ENCODE measurements around the gene KLHDC7B.

Gene KLHDC7B

DNA sequence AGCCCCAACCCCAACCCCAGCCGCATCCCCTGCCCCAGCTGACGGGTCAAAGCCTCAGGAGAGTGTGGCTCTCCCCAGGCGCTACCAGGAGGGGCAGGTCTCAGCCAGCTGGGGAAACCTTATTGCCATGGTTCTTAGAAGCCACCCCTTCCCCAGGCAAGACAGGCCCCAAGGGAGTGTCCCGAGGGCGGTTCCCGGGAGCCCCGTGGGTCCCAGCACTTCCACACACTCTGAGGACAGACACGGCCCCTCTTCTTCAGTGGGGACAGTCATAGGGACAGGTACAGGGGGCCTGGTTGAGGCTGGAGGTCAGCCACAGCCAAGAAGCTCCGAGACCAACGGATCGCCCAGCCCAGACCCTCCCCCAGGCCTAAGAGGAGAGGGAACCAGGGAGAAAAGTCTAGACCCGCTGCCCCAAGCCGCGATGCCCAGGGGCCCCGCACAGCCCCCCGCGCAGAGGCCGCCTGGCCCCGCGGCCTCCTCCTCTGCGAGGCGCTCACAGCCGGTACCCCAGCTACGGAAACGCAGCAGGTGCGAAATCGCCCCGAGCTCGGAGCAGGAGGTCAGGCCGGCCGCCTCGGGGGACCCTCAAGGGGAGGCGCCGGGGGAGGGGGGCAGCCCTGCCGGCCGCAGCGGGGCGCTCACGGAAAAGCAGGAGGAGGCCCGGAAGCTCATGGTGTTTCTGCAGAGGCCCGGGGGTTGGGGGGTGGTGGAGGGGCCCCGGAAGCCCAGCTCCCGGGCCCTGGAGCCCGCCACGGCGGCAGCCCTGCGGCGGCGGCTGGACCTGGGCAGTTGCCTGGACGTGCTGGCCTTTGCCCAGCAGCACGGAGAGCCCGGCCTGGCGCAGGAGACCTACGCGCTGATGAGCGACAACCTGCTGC, 2.6 kb downstream of the KLHDC7B start:
- no peak for DNase-seq (ENCODE audit: low spot score)

DNA sequence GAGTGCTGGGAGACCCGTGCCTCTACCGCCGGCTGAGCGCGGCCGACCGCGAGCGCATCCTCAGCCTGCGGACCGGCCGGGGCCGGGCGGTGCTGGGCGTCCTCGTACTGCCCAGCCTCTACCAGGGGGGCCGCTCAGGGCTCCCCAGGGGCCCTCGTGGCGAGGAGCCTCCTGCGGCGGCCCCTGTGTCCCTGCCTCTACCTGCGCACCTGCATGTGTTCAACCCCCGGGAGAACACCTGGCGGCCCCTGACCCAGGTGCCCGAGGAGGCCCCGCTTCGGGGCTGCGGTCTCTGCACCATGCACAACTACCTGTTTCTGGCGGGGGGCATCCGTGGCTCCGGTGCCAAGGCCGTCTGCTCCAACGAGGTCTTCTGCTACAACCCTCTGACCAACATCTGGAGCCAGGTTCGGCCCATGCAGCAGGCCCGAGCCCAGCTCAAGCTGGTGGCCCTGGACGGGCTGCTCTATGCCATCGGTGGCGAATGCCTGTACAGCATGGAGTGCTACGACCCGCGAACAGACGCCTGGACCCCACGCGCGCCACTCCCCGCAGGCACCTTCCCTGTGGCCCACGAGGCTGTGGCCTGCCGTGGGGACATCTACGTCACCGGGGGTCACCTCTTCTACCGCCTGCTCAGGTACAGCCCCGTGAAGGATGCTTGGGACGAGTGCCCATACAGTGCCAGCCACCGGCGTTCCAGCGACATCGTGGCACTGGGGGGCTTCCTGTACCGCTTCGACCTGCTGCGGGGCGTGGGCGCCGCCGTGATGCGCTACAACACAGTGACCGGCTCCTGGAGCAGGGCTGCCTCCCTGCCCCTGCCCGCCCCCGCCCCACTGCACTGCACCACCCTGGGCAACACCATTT, 3.5 kb downstream of the KLHDC7B start:
- DNase-seq (ENCODE audit: low spot score): no peak

GRCh38 chr22:50550395-50550794, 4.7 kb downstream of the KLHDC7B start:
- DNase-seq (ENCODE audit: low spot score): no peak

DNA sequence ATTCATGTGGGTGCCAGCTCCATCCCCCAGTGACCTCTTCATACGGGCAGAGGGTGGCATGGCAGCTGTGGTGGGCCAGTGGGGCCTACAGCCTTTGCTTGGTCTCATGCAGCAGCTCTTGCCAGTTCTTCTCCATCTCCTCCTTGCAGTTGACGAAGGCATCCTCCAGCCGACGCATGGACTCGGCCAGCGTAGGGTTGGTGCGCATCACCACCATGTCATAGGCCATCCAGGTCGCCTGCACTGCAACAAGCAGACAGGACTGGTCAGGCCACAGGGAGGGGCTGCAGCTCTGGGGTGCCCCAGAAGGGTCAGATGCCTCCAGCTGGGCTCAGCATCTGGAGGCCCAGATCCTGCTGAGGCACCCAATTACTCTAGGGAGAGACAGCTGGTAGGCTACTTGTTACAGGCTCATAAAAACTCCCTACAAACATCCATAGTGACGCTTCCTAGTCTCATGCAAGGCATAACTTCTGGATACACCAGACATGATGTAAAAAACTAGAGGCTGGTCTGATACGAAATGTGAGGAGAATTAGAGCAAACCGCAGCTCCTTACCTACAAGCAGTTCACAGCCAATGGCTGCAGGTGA, 5.6 kb downstream of the KLHDC7B start:
- DNase-seq (ENCODE audit: low spot score): no peak

DNA sequence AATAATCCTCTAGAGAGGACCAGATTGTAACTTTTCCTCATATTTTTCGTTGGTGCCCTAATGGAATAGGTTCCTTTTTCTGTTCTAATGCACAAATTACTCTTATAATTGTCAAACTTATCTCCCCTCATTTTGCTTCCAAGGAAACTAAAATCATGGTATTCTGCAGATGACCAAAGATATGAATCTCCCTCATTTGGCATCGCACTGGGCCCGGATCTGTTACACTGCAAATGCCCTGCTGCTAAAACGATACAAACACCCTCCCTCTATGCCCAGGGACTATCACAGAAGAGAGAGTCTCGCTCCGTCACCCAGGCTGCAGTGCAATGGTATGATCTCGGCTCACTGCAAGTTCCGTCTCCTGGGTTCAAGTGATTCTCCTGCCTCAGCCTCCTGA, 7.6 kb downstream of the KLHDC7B start:
- no peak for DNase-seq (ENCODE audit: low spot score)

- no peak for DNase-seq (ENCODE audit: low spot score)
Measured at GRCh38 chr22:50556703-50557102, 11.0 kb downstream of the KLHDC7B start.

DNA sequence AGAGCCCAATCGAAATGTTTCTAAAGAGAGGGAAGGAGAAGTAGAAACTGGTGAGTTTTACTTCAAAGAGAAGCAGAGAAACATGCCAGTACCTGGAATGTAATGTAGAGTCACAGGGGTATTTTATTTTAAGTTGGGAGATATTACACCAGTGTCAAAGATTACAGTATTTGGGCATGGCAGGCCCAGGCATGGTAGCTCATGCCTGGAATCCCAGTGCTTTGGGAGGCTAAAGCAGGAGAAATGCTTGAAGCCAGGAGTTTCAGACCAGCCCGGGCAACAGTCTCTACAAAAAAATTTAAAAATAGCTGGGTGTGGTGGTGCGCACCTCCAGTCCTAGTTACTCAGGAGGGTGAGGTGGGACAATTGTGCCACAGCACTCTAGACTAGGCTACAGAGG, 14.3 kb downstream of the KLHDC7B start:
- no peak for DNase-seq (ENCODE audit: low spot score)

DNA sequence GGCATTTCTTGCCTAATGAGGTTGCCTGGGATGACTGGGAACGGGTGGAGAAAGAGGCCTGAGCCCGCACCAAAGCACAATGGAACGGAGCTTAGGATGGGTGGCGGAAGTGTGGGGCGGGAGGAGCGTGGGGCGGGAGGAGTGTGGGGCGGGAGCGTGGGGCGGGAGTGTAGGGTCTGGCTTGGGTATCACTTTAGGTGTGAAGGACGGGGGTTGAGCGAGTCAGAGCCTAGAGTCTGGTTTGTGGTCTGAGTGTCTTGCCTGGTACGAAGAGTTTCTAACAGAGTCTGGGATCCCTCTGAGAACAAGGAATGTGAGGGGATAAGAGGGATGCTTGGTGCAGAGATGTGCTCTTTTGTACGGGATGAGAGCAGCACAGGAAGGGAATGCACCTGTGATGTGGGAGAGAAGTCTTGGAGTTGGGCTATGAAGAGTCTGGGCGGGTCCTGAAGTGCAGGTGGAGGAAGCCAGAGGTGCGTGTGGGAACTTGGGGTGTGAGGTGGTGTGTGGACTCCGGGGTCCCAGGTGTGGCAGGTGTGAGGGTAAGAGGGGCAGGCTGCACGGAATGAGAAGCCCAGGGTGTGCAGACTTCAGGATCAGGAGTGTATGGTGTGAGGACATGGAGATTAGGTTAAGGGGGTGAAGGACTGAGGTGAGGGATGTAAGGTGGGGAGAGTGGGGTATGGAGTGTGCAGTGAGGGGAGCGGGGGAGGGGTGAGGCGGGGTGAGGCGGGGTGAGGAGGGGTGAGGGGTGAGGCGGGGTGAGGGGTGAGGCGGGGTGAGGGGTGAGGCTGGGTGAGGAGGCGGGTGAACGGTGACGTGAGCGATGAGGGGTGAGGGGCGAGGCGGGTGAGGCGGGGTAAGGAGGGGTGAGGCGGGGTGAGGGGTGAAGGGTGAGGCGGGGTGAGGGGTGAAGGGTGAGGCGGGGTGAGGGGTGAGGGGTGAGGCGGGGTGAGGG, 16.0 kb downstream of the KLHDC7B start:
- DNase-seq (ENCODE audit: low spot score): no peak

GRCh38 chr22:50562523-50563412, 17.1 kb downstream of the KLHDC7B start, which contains the start of gene SYCE3:
Gene SYCE3 (minus strand): TSS chr22:50562919. CDS start chr22:50556405, 6,514 bp downstream.
- peak; percentile 95 for DNase-seq (ENCODE audit: low spot score)

DNA sequence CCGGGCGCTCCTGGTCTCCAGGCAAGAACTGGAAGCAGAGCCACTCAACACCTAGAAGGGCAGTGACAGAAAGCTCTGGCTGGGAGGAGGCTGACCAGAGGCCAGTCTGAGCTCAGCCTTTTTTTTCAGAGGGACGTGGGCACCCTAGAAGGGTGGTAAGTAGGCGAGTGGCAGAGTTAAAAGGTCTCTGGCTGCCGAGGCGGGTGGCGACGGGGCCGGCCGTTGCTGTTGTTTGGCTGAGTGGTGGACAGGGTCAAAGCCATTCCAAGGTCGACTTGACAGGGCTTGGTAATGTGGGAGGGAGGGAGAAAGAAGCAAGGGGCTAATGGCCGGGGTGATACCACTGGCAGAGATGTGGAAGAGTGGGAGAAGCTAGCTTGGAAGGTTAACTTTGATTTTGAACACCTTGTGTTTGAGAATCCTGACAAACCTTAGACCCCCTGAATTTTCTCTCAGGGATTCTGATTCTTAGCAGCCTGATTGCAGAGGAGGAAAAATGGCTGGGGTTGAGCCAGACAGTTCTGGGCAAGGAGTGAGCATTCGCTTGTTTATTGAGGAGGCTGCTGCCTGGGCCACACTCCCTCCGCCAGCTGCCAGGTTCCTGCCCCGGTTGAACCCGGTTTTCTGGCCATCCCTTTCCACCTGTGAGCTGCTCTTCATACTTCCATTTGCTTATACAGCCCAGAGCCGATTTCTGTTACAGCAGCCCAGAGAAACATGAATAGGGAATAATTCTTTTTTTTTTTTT, 17.9 kb downstream of the KLHDC7B start:
- no peak for DNase-seq (ENCODE audit: low spot score)

GRCh38 chr22:50564289-50564688, 18.6 kb downstream of the KLHDC7B start:
- no peak for DNase-seq (ENCODE audit: low spot score)

DNA sequence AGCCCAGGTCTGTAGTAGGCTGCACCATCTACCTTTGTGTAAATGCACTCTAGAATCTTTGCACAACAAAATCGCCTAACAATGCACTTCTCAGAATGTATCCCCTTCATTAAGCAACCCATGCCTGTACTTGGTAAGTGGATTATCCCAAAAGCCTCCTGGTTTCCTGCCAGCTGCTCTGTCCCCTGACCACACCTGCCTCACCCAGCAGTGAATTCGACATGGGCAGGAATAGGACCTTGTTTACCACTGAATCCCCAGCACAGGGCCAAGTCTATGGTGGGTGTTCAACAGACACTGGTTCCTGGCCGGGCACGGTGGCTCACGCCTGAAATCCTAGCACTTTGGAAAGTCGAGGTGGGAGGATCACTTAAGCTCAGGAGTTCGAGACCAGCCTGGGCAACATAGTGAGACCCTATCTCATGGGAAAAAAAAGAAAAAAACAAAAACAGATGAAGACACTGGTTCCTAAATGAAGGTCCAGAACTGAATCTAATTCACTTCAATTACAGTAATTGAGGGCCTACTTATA, 22.1 kb downstream of the KLHDC7B start:
- no peak for DNase-seq (ENCODE audit: low spot score)

DNA sequence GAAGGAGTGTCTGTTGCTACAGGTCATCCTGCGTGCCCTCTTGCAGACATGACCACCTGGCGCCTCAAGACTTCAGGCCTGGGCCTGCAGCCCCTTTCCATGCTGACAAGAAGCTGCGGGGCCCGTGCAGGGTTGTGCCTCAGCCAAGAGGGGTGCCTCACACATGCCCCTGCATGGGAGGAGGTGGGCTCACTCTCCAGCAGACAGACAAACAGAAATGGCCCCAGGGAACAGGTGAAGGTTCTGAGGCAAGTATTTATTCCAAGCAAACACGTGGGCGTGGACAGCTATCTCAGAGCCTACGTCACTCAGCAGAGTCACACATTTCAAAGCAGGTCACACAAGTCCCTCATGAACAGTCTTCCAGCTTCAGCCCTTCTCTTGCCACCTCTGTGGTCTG, 22.9 kb downstream of the KLHDC7B start:
- DNase-seq (ENCODE audit: low spot score): no peak

- no peak for DNase-seq (ENCODE audit: low spot score)
Measured at GRCh38 chr22:50569041-50569459, 23.4 kb downstream of the KLHDC7B start.

GRCh38 chr22:50569896-50570535, 24.3 kb downstream of the KLHDC7B start:
- no peak for DNase-seq (ENCODE audit: low spot score)

DNA sequence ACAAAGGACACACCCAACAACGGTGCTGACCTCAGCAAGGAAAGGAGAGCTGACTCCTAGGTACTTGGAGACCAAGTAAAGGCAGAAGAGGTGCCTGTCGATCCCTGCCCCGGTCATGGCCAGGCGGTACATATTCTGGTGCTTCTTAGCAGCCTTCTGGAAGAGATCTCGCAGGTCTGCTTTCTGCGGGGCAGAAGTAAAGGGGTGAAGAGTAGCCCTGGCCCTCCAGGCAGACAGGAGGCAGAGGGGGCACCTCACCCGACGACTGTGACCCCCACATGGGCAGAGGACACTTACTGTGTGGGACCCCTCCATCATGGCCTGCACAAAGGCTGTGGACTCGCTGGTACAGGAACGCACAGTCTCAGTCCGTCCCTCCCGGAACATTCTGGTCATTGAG, 25.2 kb downstream of the KLHDC7B start:
- DNase-seq (ENCODE audit: low spot score): no peak

- DNase-seq (ENCODE audit: low spot score): no peak
Measured at GRCh38 chr22:50571264-50572175, 25.8 kb downstream of the KLHDC7B start.

- no peak for DNase-seq (ENCODE audit: low spot score)
Measured at GRCh38 chr22:50572965-50573364, 27.3 kb downstream of the KLHDC7B start.

Measured in left forelimb (tissue), 1 donor.